Testis (tissue), 3 donors: Measurements from ENCODE around the gene LARP1. TPM values are rescaled to one million over a fixed set of nuclear protein-coding genes. Genes with fewer than 3 reads are reported as not detected.

ENCODE experiments used
- DNase-seq: peaks from one replicate; pipeline ENCODE4 v3.0.0-alpha.2; 2019
- H3K27ac ChIP-seq, 2 donors: fragments of 200-600 bp; sonication (generic); one replicate each; pipeline ENCODE4 v1.5.1; 2019
- H3K27me3 ChIP-seq: fragments of 200-600 bp; sonication (generic); one replicate; pipeline ENCODE4 v1.5.1; 2019
- H3K36me3 ChIP-seq: fragments of 200-600 bp; sonication (generic); one replicate; pipeline ENCODE4 v1.5.1; 2017; ENCODE audit warnings: low read depth; ENCODE audit errors: missing control alignments
- H3K4me1 ChIP-seq: fragments of 200-600 bp; sonication (generic); one replicate; pipeline ENCODE4 v1.5.1; 2019
- H3K4me3 ChIP-seq, 2 donors: fragments of 200-600 bp; sonication (generic); one replicate each; pipeline ENCODE4 v1.5.1; 2017 to 2019
- H3K9me3 ChIP-seq: fragments of 200-600 bp; sonication (generic); one replicate; pipeline ENCODE4 v1.5.1; 2017
- CTCF ChIP-seq, 3 experiments: fragments of 450-650 bp in 2 of 3; fragments of 200-600 bp in 1 of 3; sonication (generic) in 1 of 3; IDR thresholded peaks; one replicate each; pipeline ENCODE4 v1.5.1; 2016 to 2019; ENCODE audit warnings: antibody characterized with exemption in 3 of 3, mild to moderate bottlenecking in 2 of 3, moderate library complexity in 1 of 3
- POLR2A ChIP-seq: fragments of 450-650 bp; IDR thresholded peaks from one replicate; pipeline ENCODE4 v1.6.1; 2017; ENCODE audit warnings: antibody characterized with exemption, mild to moderate bottlenecking, moderate library complexity
- WGBS, 2 donors: methylation state at CpG; one replicate each; pipeline ENCODE4 v1.1.5; 2018; 5-methylcytosine and 5-hydroxymethylcytosine counted together
- intact Hi-C: fragments of 100-400 bp; cut with DNase I; formaldehyde crosslinking; loops from one replicate; pipeline ENCODE4 v1.15.1; 2023; ENCODE audit warnings: low total_unique reads
- polyA plus RNA-seq: library from polyadenylated mRNA; stranded (reverse); fragments of 350-450 nt; fragmentation: Illumina TruSeq; extraction: RNeasy Lipid Tissue Mini Kit (QIAGEN cat#74804); gene quantifications from one replicate; pipeline ENCODE4 v1.2.3, GENCODE V29; 2014; ENCODE audit warnings: low read depth, low replicate concordance; ENCODE audit not compliant: insufficient read depth
- total RNA-seq, 2 donors: library from RNA; depleted of rRNA; stranded (reverse); fragments of >200 nt; gene quantifications; one replicate each; pipeline ENCODE4 v1.2.3, GENCODE V29; 2016

Gene LARP1
- total and polyA plus RNA-seq, 3 donors from 2014 or later = 118 to 174 (median 169) TPM

- no peaks in the 10 kb centered on the region for H3K27me3 ChIP-seq
- no peaks in the 10 kb centered on the region for H3K36me3 ChIP-seq
- H3K4me3 ChIP-seq = no peak overlapping the region
- 55 to 56% methylated on average over 2 of the region's 2 CpGs for WGBS, 2 donors
- intact Hi-C loops = no loop called here
- TF ChIP-seq POLR2A = no peak
- TF ChIP-seq CTCF (IDR thresholded peaks at IDR 0.05) = no peak
- peaks cover 16% of the 10 kb centered on the region for H3K4me1 ChIP-seq
- no peak overlapping the region for H3K27ac ChIP-seq
- DNase-seq = peak; percentile 76
- H3K9me3 ChIP-seq = no peaks in the 10 kb centered on the region
These were observed 14.7 kb upstream of the LARP1 start for GRCh38 chr5:154740483-154740882.

GRCh38 chr5:154740957-154741356 lies 14.2 kb upstream of the LARP1 start:
- intact Hi-C loops = no loop called here
- Histone ChIP-seq H3K27me3 (no peaks in the 10 kb centered on the region), H3K36me3 (no peaks in the 10 kb centered on the region), H3K9me3 (no peaks in the 10 kb centered on the region), H3K4me3 (no peak overlapping the region), H3K27ac (no peak overlapping the region), H3K4me1 (peaks cover 16% of the 10 kb centered on the region)
- WGBS, 2 donors = 54 to 55% methylated on average over 5 of the region's 5 CpGs
- TF ChIP-seq CTCF (IDR thresholded peaks at IDR 0.05) = no peak
- TF ChIP-seq POLR2A = no peak
- no peak for DNase-seq

- TF ChIP-seq POLR2A = no peak
- no peak for TF ChIP-seq CTCF (IDR thresholded peaks at IDR 0.05)
- no peaks in the 10 kb centered on the region for H3K36me3 ChIP-seq
- no peaks in the 10 kb centered on the region for H3K27me3 ChIP-seq
- H3K4me3 ChIP-seq = no peak overlapping the region
- peaks cover 16% of the 10 kb centered on the region for H3K4me1 ChIP-seq
- intact Hi-C loops = no loop called here
- no peaks in the 10 kb centered on the region for H3K9me3 ChIP-seq
- no peak overlapping the region for H3K27ac ChIP-seq
- DNase-seq = no peak
- WGBS, 2 donors = 63 to 76% methylated on average over 4 of the region's 4 CpGs
These were observed 13.8 kb upstream of the LARP1 start for GRCh38 chr5:154741415-154741814.

GRCh38 chr5:154743812-154744211 lies 11.4 kb upstream of the LARP1 start:
- Histone ChIP-seq H3K4me1 (peaks cover 11% of the 10 kb centered on the region), H3K27me3 (no peaks in the 10 kb centered on the region), H3K27ac (no peak overlapping the region), H3K4me3 (no peak overlapping the region), H3K36me3 (no peaks in the 10 kb centered on the region), H3K9me3 (no peaks in the 10 kb centered on the region)
- DNase-seq = no peak
- WGBS, 2 donors = 89 to 96% methylated on average over 7 of the region's 7 CpGs
- intact Hi-C loops = no loop called here
- TF ChIP-seq CTCF (IDR thresholded peaks at IDR 0.05) = no peak
- TF ChIP-seq POLR2A = no peak

- TF ChIP-seq CTCF (IDR thresholded peaks at IDR 0.05) = no peak
- no peak for TF ChIP-seq POLR2A
- H3K9me3 ChIP-seq = no peaks in the 10 kb centered on the region
- no peak overlapping the region for H3K4me3 ChIP-seq
- 91 to 100% methylated on average over 1 of the region's 1 CpG for WGBS, 2 donors
- DNase-seq = no peak
- intact Hi-C loops = no loop called here
- peaks cover 11% of the 10 kb centered on the region for H3K4me1 ChIP-seq
- no peak overlapping the region for H3K27ac ChIP-seq
- H3K27me3 ChIP-seq = no peaks in the 10 kb centered on the region
- no peaks in the 10 kb centered on the region for H3K36me3 ChIP-seq
These were observed 9.8 kb upstream of the LARP1 start for GRCh38 chr5:154745349-154745748.
